Measurements from ENCODE around the gene GCNT2. TPM values are rescaled to one million over a fixed set of nuclear protein-coding genes. Genes with fewer than 3 reads are reported as not detected.
A peak's percentile ranks its signal among the peaks of the same experiment; 100 is the strongest.

Gene GCNT2
- total RNA-seq, 4 donors from 2014 or later = 15.8 to 23.2 (median 19.4) TPM

DNA sequence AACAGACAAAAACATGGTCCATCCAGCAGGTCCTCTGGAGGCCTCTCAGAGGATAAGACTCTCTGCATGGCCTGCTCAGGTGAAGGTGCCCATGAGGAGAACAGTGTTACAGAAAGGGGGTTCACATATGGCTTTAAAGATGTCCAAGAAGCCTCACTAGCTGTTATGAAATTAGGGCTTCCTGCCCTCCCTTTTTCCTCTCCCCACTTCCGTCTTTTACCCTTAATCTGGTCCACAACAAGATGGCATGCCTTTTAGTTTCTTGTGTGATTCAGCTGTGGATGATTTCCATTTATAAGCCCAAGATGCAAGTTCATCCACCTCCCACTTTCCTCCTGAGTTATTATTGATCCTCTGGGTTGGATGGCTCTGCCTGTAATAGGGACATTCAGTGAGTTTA, 14.0 kb downstream of the GCNT2 start:
- 56% methylated on average over 1 of the region's 1 CpG for WGBS
- Histone ChIP-seq H3K36me3 (no peaks in the 10 kb centered on the region), H3K4me1 (peaks cover 0 to 20% (median 8%) of the 10 kb centered on the region in 4 donors), H3K4me3 (no peak overlapping the region), H3K27me3 (no peaks in the 10 kb centered on the region), H3K9me3 (no peaks in the 10 kb centered on the region), H3K27ac (replicated peaks in 1 of 4) (no peak overlapping the region)
- TF ChIP-seq POLR2AphosphoS5 (IDR thresholded peaks at IDR 0.05) = no peak
- TF ChIP-seq, protein P1, sequence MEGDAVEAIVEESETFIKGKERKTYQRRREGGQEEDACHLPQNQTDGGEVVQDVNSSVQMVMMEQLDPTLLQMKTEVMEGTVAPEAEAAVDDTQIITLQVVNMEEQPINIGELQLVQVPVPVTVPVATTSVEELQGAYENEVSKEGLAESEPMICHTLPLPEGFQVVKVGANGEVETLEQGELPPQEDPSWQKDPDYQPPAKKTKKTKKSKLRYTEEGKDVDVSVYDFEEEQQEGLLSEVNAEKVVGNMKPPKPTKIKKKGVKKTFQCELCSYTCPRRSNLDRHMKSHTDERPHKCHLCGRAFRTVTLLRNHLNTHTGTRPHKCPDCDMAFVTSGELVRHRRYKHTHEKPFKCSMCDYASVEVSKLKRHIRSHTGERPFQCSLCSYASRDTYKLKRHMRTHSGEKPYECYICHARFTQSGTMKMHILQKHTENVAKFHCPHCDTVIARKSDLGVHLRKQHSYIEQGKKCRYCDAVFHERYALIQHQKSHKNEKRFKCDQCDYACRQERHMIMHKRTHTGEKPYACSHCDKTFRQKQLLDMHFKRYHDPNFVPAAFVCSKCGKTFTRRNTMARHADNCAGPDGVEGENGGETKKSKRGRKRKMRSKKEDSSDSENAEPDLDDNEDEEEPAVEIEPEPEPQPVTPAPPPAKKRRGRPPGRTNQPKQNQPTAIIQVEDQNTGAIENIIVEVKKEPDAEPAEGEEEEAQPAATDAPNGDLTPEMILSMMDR (IDR thresholded peaks at IDR 0.05) = no peak
- TF ChIP-seq EP300 (IDR thresholded peaks at IDR 0.05) = no peak
- TF ChIP-seq POLR2A (IDR thresholded peaks at IDR 0.05; ENCODE audit: low read depth) = no peak
- intact Hi-C loops (cut with DNase I) = no loop called here
- DNase-seq (ENCODE audit: extremely low spot score) = no peak

DNA sequence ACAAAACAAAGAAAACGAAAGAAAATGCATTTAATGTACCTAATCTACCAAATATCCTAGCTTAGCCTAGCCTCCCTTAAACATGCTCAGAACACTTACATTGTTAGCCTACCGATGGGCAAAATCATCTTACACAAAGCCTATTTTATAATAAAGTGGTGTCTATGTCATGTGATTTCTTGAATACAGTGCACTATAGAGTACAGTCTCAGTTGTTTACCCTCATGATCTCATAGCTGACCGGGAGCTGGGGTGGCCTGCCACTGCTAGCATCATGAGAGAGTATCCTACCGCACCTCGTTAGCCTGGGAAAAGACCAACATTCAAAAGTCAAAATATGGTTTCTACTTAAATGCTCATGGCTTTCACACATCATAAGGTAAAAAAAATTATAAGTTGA, 16.6 kb downstream of the GCNT2 start:
- TF ChIP-seq, protein P1 (IDR thresholded peaks at IDR 0.05) = no peak
- TF ChIP-seq EP300 (IDR thresholded peaks at IDR 0.05) = no peak
- TF ChIP-seq POLR2A (IDR thresholded peaks at IDR 0.05; ENCODE audit: low read depth) = no peak
- TF ChIP-seq POLR2AphosphoS5 (IDR thresholded peaks at IDR 0.05) = no peak
- Histone ChIP-seq H3K9me3 (no peaks in the 10 kb centered on the region), H3K4me3 (no peak overlapping the region), H3K27ac (replicated peaks in 1 of 4) (no peak overlapping the region), H3K27me3 (no peaks in the 10 kb centered on the region), H3K36me3 (no peaks in the 10 kb centered on the region), H3K4me1 (peaks cover 5 to 16% (median 10%) of the 10 kb centered on the region in 4 donors)
- 93% methylated on average over 5 of the region's 5 CpGs for WGBS
- intact Hi-C loops (cut with DNase I) = no loop called here
- DNase-seq (ENCODE audit: extremely low spot score) = no peak

DNA sequence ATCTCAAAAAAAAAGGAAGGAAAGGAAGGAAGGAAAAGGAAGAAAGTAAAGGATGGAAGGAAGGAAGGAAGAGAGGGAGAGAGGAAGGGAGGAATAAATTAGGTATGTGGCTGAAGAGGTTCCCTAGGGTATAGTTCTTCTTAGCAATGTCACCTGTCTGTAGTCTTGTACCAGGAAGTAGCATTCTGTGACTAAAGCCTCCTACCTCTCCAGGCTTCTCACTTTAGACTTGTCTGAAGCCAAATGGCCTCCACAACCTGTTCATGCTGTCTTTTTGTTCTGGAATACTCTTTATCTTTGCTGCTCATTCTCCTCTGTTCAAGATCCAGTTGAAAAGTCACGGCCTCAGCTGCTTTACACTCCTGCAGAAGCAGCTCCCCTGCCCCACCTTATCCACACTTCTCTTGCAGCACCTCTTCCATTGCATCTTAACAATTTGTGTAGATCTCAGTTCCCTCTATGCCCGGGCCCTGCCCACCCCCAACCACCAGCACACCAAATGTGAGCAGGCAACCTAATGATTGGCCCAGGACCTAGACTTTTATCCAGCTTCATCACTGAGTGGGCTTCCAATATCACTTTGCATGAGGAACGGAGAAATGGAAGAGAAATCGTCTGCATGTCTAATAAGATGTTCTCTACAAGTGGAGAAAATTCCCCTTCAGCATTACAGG, 19.1 kb downstream of the GCNT2 start:
- H3K9me3 ChIP-seq = no peaks in the 10 kb centered on the region
- TF ChIP-seq POLR2A (IDR thresholded peaks at IDR 0.05; ENCODE audit: low read depth) (no peak), POLR2AphosphoS5 (IDR thresholded peaks at IDR 0.05) (no peak), EP300 (IDR thresholded peaks at IDR 0.05) (no peak)
- TF ChIP-seq, protein P1 (IDR thresholded peaks at IDR 0.05) = no peak
- no peaks in the 10 kb centered on the region for H3K27me3 ChIP-seq
- peaks cover 11 to 25% (median 22%) of the 10 kb centered on the region in 4 donors for H3K4me1 ChIP-seq
- no peak for DNase-seq (ENCODE audit: extremely low spot score)
- H3K27ac ChIP-seq (replicated peaks in 1 of 4) = no peak overlapping the region
- intact Hi-C loops (cut with DNase I) = no loop called here
- H3K4me3 ChIP-seq = no peak overlapping the region
- H3K36me3 ChIP-seq = no peaks in the 10 kb centered on the region
- WGBS = 75% methylated on average over 4 of the region's 4 CpGs

DNA sequence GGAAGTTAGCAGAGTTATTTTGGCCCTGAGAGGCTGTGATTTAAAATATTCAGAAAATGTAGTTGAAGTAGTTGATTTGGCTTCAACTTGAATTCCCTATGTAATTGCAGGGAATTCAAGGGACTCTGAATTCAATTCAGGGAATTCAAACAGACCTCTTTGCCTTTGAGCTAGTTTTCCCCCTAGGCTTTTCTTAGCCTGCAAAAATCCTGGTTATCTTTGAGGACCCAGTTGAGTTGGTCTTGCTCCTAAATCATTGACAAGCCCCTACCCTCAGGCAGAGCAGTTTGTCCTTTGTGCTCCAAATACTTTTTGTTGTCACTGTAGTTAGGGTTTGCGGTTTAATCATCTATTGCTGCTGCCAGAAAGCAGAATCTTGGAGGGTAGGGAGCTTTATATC, 20.4 kb downstream of the GCNT2 start:
- DNase-seq (ENCODE audit: extremely low spot score) = no peak
- Histone ChIP-seq H3K4me1 (peaks cover 21 to 37% (median 32%) of the 10 kb centered on the region in 4 donors), H3K27me3 (no peaks in the 10 kb centered on the region), H3K36me3 (no peaks in the 10 kb centered on the region), H3K9me3 (no peaks in the 10 kb centered on the region), H3K4me3 (no peak overlapping the region), H3K27ac (replicated peaks in 1 of 4) (peak overlapping the region; percentile 5 to 87 (median 34))
- 75% methylated on average over 1 of the region's 1 CpG for WGBS
- intact Hi-C loops (cut with DNase I) = no loop called here
- TF ChIP-seq POLR2AphosphoS5 (IDR thresholded peaks at IDR 0.05) = no peak
- TF ChIP-seq, protein P1 (IDR thresholded peaks at IDR 0.05) = no peak
- TF ChIP-seq POLR2A (IDR thresholded peaks at IDR 0.05; ENCODE audit: low read depth) = no peak
- TF ChIP-seq EP300 (IDR thresholded peaks at IDR 0.05) = no peak

DNA sequence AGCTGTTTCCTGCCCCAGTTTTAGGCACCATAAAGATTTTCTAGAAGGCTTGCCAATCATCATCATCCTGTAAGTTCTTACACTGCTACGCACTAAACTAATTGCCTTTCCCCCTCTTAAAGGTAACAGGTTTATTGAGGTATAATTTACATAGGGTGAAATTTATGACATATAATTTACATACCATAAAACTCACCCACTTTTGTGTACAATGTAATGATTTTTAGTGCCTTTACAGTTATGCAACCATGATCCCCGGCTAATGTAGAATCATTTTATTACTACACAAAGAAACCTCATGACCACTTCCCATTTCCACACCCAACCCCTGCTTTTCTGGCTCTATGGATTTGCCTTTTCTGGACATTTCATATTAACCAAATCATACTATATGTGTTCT, 21.1 kb downstream of the GCNT2 start:
- Histone ChIP-seq H3K4me3 (no peak overlapping the region), H3K36me3 (no peaks in the 10 kb centered on the region), H3K4me1 (peaks cover 21 to 39% (median 32%) of the 10 kb centered on the region in 4 donors), H3K27ac (replicated peaks in 1 of 4) (peak overlapping the region; percentile 5 to 87 (median 34)), H3K27me3 (no peaks in the 10 kb centered on the region), H3K9me3 (no peaks in the 10 kb centered on the region)
- 87% methylated on average over 2 of the region's 2 CpGs for WGBS
- intact Hi-C loops (cut with DNase I) = no loop called here
- DNase-seq (ENCODE audit: extremely low spot score) = no peak
- TF ChIP-seq, protein P1 (IDR thresholded peaks at IDR 0.05) = no peak
- no peak for TF ChIP-seq POLR2AphosphoS5 (IDR thresholded peaks at IDR 0.05)
- TF ChIP-seq EP300 (IDR thresholded peaks at IDR 0.05) = no peak
- TF ChIP-seq POLR2A (IDR thresholded peaks at IDR 0.05; ENCODE audit: low read depth) = no peak
